Gastroesophageal sphincter (tissue), 4 donors: ENCODE results near the gene SLC2A9. TPM values are rescaled to one million over a fixed set of nuclear protein-coding genes. Genes with fewer than 3 reads are reported as not detected.

Experiments
- ATAC-seq: fragments of 150-250 bp; one replicate; pipeline ENCODE4 v1.9.1; 2016; ENCODE audit warnings: mild to moderate bottlenecking, moderate library complexity
- H3K27ac ChIP-seq, 4 donors: fragments of 200-600 bp; sonication (generic) in 3 of 4; 1 replicate in 3 of 4; 2 replicates in 1 of 4; pipeline ENCODE4 v1.5.1; 2016 to 2019
- H3K27me3 ChIP-seq: fragments of 200-600 bp; sonication (generic); one replicate; pipeline ENCODE4 v1.5.1; 2019
- H3K36me3 ChIP-seq, 2 donors: fragments of 200-600 bp; sonication (generic); one replicate each; pipeline ENCODE4 v1.5.1; 2019; ENCODE audit warnings: control low read depth in 1 of 2
- H3K4me1 ChIP-seq, 3 donors: fragments of 200-600 bp; sonication (generic); 1 replicate in 2 of 3; 2 replicates in 1 of 3; pipeline ENCODE4 v1.5.1; 2016 to 2019; ENCODE audit warnings: control low read depth in 2 of 3
- H3K4me3 ChIP-seq, 2 donors: fragments of 200-600 bp; sonication (generic); one replicate each; pipeline ENCODE4 v1.5.1; 2019; ENCODE audit warnings: mild to moderate bottlenecking in 1 of 2, moderate library complexity in 1 of 2
- H3K9me3 ChIP-seq, 3 donors: fragments of 200-600 bp; sonication (generic); one replicate each; pipeline ENCODE4 v1.5.1; 2017 to 2019; ENCODE audit warnings: control low read depth in 2 of 3
- CTCF ChIP-seq, 4 experiments: fragments of 200-600 bp in 2 of 4; fragments of 450-650 bp in 2 of 4; sonication (generic) in 1 of 4; IDR thresholded peaks; one replicate each; pipeline ENCODE4 v1.5.1; 2017 to 2019; ENCODE audit warnings: antibody characterized with exemption in 4 of 4, mild to moderate bottlenecking in 2 of 4, moderate library complexity in 2 of 4
- EP300 ChIP-seq: sonication (generic); formaldehyde crosslinking; IDR thresholded peaks from one replicate; pipeline ENCODE4 v1.6.1; 2017; ENCODE audit warnings: antibody characterized with exemption, mild to moderate bottlenecking
- POLR2A ChIP-seq, 2 donors: fragments of 450-650 bp; IDR thresholded peaks; one replicate each; pipeline ENCODE4 v1.6.1; 2017; ENCODE audit warnings: antibody characterized with exemption in 2 of 2, mild to moderate bottlenecking in 2 of 2, moderate library complexity in 1 of 2
- POLR2AphosphoS5 ChIP-seq: sonication (generic); formaldehyde crosslinking; IDR thresholded peaks from one replicate; pipeline ENCODE4 v1.6.1; 2017; ENCODE audit warnings: antibody characterized with exemption
- WGBS, 2 donors: methylation state at CpG; one replicate each; pipeline ENCODE4 v1.1.5; 2018; ENCODE audit warnings: low coverage in 1 of 2; 5-methylcytosine and 5-hydroxymethylcytosine counted together
- total RNA-seq, 4 donors: library from RNA; depleted of rRNA; stranded (reverse); fragments of >200 nt; gene quantifications; one replicate each; pipeline ENCODE4 v1.1.0, GENCODE V29; 2016

Gene SLC2A9
- total RNA-seq, 4 donors from 2014 or later: 3.1 to 6.5 (median 4.3) TPM

- ATAC-seq: peak; percentile 17
- Histone ChIP-seq H3K4me3 (no peak overlapping the region), H3K36me3 (no peaks in the 10 kb centered on the region), H3K27me3 (no peaks in the 10 kb centered on the region), H3K4me1 (peaks cover 0 to 21% (median 15%) of the 10 kb centered on the region in 3 donors), H3K27ac (peak overlapping the region in 2 of 4 donors; percentile 20 to 39), H3K9me3 (no peaks in the 10 kb centered on the region)
- TF ChIP-seq POLR2AphosphoS5 (no peak), POLR2A (IDR thresholded peaks at IDR 0.05) (no peak), EP300 (no peak), CTCF (IDR thresholded peaks at IDR 0.05) (no peak)
- 54% methylated on average over 2 of the region's 2 CpGs; no CpG with 5 or more reads in 1 of the 2 donors for WGBS, 2 donors
Measured at GRCh38 chr4:10024303-10024702, 3.0 kb upstream of the SLC2A9 start.

- no peaks in the 10 kb centered on the region for H3K27me3 ChIP-seq
- no peak overlapping the region for H3K4me3 ChIP-seq
- no peaks in the 10 kb centered on the region for H3K9me3 ChIP-seq
- no peaks in the 10 kb centered on the region for H3K36me3 ChIP-seq
- no peak for ATAC-seq
- no peak for TF ChIP-seq CTCF (IDR thresholded peaks at IDR 0.05)
- no peak for TF ChIP-seq POLR2AphosphoS5
- no peak for TF ChIP-seq EP300
- TF ChIP-seq POLR2A (IDR thresholded peaks at IDR 0.05): no peak
- 67 to 76% methylated on average over 3 to 6 of the region's 7 CpGs for WGBS, 2 donors
- H3K4me1 ChIP-seq: peaks cover 0 to 24% (median 18%) of the 10 kb centered on the region in 3 donors
- peak overlapping the region in 2 of 4 donors; percentile 20 to 39 for H3K27ac ChIP-seq
Measured at GRCh38 chr4:10023806-10024205, 2.5 kb upstream of the SLC2A9 start.

GRCh38 chr4:10023050-10023419 lies 1.7 kb upstream of the SLC2A9 start:
- H3K27me3 ChIP-seq: no peaks in the 10 kb centered on the region
- no peak overlapping the region for H3K4me3 ChIP-seq
- WGBS, 2 donors: 76 to 98% methylated on average over 5 of the region's 5 CpGs
- no peaks in the 10 kb centered on the region for H3K36me3 ChIP-seq
- no peaks in the 10 kb centered on the region for H3K9me3 ChIP-seq
- H3K4me1 ChIP-seq: peaks cover 0 to 31% (median 25%) of the 10 kb centered on the region in 3 donors
- peak overlapping the region in 1 of 4 donors; percentile 89 for H3K27ac ChIP-seq
- TF ChIP-seq CTCF (IDR thresholded peaks at IDR 0.05) (no peak), EP300 (no peak), POLR2A (IDR thresholded peaks at IDR 0.05) (no peak), POLR2AphosphoS5 (no peak)
- ATAC-seq: no peak

GRCh38 chr4:10022346-10023049 lies 1.2 kb upstream of the SLC2A9 start:
- H3K27ac ChIP-seq: peak overlapping the region in 2 of 4 donors; percentile 45 to 89
- WGBS, 2 donors: 75 to 80% methylated on average over 13 of the region's 14 CpGs
- H3K4me3 ChIP-seq: no peak overlapping the region
- H3K27me3 ChIP-seq: no peaks in the 10 kb centered on the region
- H3K36me3 ChIP-seq: no peaks in the 10 kb centered on the region
- TF ChIP-seq POLR2AphosphoS5 (no peak), CTCF (IDR thresholded peaks at IDR 0.05) (no peak), POLR2A (IDR thresholded peaks at IDR 0.05) (no peak), EP300 (no peak)
- no peaks in the 10 kb centered on the region for H3K9me3 ChIP-seq
- no peak for ATAC-seq
- peaks cover 0 to 32% (median 25%) of the 10 kb centered on the region in 3 donors for H3K4me1 ChIP-seq

- TF ChIP-seq EP300: no peak
- no peak for TF ChIP-seq POLR2AphosphoS5
- no peak for TF ChIP-seq POLR2A (IDR thresholded peaks at IDR 0.05)
- TF ChIP-seq CTCF (IDR thresholded peaks at IDR 0.05): no peak
- 73 to 83% methylated on average over 5 of the region's 5 CpGs for WGBS, 2 donors
- no peak for ATAC-seq
- H3K4me3 ChIP-seq: no peak overlapping the region
- no peaks in the 10 kb centered on the region for H3K27me3 ChIP-seq
- H3K36me3 ChIP-seq: no peaks in the 10 kb centered on the region
- peaks cover 0 to 32% (median 25%) of the 10 kb centered on the region in 3 donors for H3K4me1 ChIP-seq
- H3K9me3 ChIP-seq: no peaks in the 10 kb centered on the region
- H3K27ac ChIP-seq: peak overlapping the region in 2 of 4 donors; percentile 45 to 89
Measured at GRCh38 chr4:10021653-10022023, 341 bp upstream of the SLC2A9 start.
